DOHH2 (cell line): ENCODE data around the gene PLCB4.

Experiments used
- H3F3A ChIP-seq: fragments of 200-600 bp; sonication (generic), shearing (Covaris generic); 2 replicates; pipeline ENCODE4 v1.6.0; 2016; ENCODE audit warnings: antibody characterized with exemption, mild to moderate bottlenecking; ENCODE audit not compliant: control insufficient read depth, insufficient read depth
- H3K27ac ChIP-seq: fragments of 200-600 bp; sonication (generic); 2 replicates; pipeline ENCODE4 v1.5.1; 2014; ENCODE audit warnings: low read depth, mild to moderate bottlenecking, low read length, moderate library complexity
- H3K27me3 ChIP-seq: fragments of 200-600 bp; sonication (generic); 2 replicates; pipeline ENCODE4 v1.6.1; 2014; ENCODE audit warnings: mild to moderate bottlenecking, low read length, mixed read lengths; ENCODE audit not compliant: control insufficient read depth
- H3K36me3 ChIP-seq: fragments of 200-600 bp; sonication (generic); 2 replicates; pipeline ENCODE4 v1.6.1; 2014; ENCODE audit warnings: mild to moderate bottlenecking, low read length, moderate library complexity, mixed read lengths; ENCODE audit not compliant: control insufficient read depth
- H3K4me1 ChIP-seq: fragments of 200-600 bp; sonication (generic); 2 replicates; pipeline ENCODE4 v1.6.1; 2014; ENCODE audit warnings: mild to moderate bottlenecking, low read length, mixed read lengths; ENCODE audit not compliant: control insufficient read depth
- H3K4me2 ChIP-seq: fragments of 200-600 bp; sonication (generic); 2 replicates; pipeline ENCODE4 v1.6.0; 2014; ENCODE audit warnings: mild to moderate bottlenecking, low read length, moderate library complexity
- H3K4me3 ChIP-seq: fragments of 200-600 bp; sonication (generic); 2 replicates; pipeline ENCODE4 v1.5.1; 2014; ENCODE audit warnings: mild to moderate bottlenecking, low read length, mixed read lengths
- H3K79me2 ChIP-seq: fragments of 200-600 bp; sonication (generic); 2 replicates; pipeline ENCODE4 v1.6.1; 2014; ENCODE audit warnings: mild to moderate bottlenecking, low read length, mixed read lengths; ENCODE audit not compliant: control insufficient read depth
- H3K9me2 ChIP-seq: fragments of 200-600 bp; sonication (generic); replicated peaks from 2 replicates; pipeline ENCODE4 v1.6.1; 2014; ENCODE audit warnings: mild to moderate bottlenecking, low read length, mixed read lengths; ENCODE audit not compliant: control insufficient read depth
- H3K9me3 ChIP-seq: fragments of 200-600 bp; sonication (generic); 2 replicates; pipeline ENCODE4 v1.6.1; 2014; ENCODE audit warnings: antibody characterized with exemption, low read length, mixed read lengths; ENCODE audit not compliant: control insufficient read depth, insufficient read depth
- H4K20me1 ChIP-seq: fragments of 200-600 bp; sonication (generic); 2 replicates; pipeline ENCODE4 v1.6.0; 2014; ENCODE audit warnings: low read depth, mild to moderate bottlenecking, antibody characterized with exemption, low read length, moderate library complexity; ENCODE audit not compliant: control insufficient read depth, insufficient read depth
- CTCF ChIP-seq: fragments of 200-600 bp; sonication (generic); IDR thresholded peaks from one replicate; pipeline ENCODE4 v1.5.1; 2014; ENCODE audit warnings: antibody characterized with exemption, mild to moderate bottlenecking, low read depth, low read length; ENCODE audit not compliant: poor library complexity, severe bottlenecking
- EZH2phosphoT487 ChIP-seq: fragments of 200-600 bp; sonication (generic); IDR thresholded peaks from 2 replicates; pipeline ENCODE4 v1.6.1; 2017; ENCODE audit warnings: borderline replicate concordance, mild to moderate bottlenecking, antibody characterized with exemption, low read length, moderate library complexity, mixed read lengths

PLCB4 gene

GRCh38 chr20:9228774-9229450 lies 160.0 kb downstream of the PLCB4 start:
- Histone ChIP-seq H4K20me1 (no peaks in the 10 kb centered on the region), H3K36me3 (no peaks in the 10 kb centered on the region), H3K9me2 (no peaks in the 10 kb centered on the region), H3K27ac (no peak overlapping the region), H3K79me2 (no peaks in the 10 kb centered on the region), H3K27me3 (no peaks in the 10 kb centered on the region), H3K4me1 (no peaks in the 10 kb centered on the region), H3K9me3 (no peaks in the 10 kb centered on the region), H3F3A (no peaks in the 10 kb centered on the region), H3K4me2 (no peak overlapping the region), H3K4me3 (no peak overlapping the region)
- no peak for TF ChIP-seq CTCF
- TF ChIP-seq EZH2phosphoT487 = no peak

DNA sequence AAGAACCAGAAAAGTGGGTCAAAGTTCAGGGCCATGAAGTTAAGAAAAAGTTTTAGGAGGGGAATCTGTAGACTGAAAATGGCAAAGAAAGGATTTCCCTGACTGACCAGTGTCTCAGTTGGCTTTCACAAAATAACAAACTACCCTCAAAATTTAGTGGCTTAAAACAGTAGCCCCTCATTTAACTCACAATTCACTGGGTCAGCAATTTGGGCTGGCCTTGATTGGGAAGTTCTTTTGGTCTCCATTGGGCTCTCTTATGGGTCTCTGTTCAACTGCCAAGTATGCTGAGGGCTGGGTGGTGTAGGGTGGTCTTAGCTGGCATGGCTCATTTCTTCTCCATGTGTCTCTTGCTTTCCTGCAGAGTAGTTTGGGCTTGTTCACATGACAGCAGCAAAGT lies 161.5 kb downstream of the PLCB4 start:
- Histone ChIP-seq H3K4me3 (no peak overlapping the region), H3K4me2 (no peak overlapping the region), H3K9me2 (no peaks in the 10 kb centered on the region), H3K36me3 (no peaks in the 10 kb centered on the region), H3K27me3 (no peaks in the 10 kb centered on the region), H3K79me2 (no peaks in the 10 kb centered on the region), H4K20me1 (no peaks in the 10 kb centered on the region), H3K27ac (no peak overlapping the region), H3K9me3 (no peaks in the 10 kb centered on the region), H3K4me1 (no peaks in the 10 kb centered on the region), H3F3A (no peaks in the 10 kb centered on the region)
- TF ChIP-seq EZH2phosphoT487 (no peak), CTCF (no peak)

DNA sequence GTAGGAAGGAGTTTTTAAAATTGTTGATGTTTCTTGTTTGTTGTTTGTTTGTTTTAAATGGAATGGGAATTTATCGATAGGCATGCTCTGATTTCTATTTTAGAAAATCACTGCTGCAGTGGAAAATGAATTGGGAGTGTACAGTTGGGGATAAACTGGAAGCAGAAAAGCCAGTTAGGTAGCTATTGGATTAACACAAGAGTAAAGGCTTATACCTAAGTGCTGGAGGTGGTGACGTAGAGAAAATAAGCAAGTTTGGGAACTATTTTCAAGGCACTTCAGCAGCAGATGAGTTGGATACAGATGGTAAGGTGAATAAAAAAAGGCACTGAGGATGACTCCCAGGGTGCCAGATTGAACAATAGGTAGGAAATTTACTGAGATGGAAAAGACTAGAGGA lies 164.9 kb downstream of the PLCB4 start:
- Histone ChIP-seq H3F3A (no peaks in the 10 kb centered on the region), H3K27me3 (no peaks in the 10 kb centered on the region), H3K4me1 (no peaks in the 10 kb centered on the region), H3K36me3 (no peaks in the 10 kb centered on the region), H3K4me3 (no peak overlapping the region), H3K27ac (no peak overlapping the region), H3K9me2 (no peaks in the 10 kb centered on the region), H3K9me3 (no peaks in the 10 kb centered on the region), H3K4me2 (no peak overlapping the region), H3K79me2 (no peaks in the 10 kb centered on the region), H4K20me1 (no peaks in the 10 kb centered on the region)
- TF ChIP-seq CTCF (no peak), EZH2phosphoT487 (no peak)
